IMR-90 (cell line): ENCODE measurements around the gene IRS2. TPM values are rescaled to one million over a fixed set of nuclear protein-coding genes. Genes with fewer than 3 reads are reported as not detected.
"Not testable (repeated sequence)": the region's sequence is repeated elsewhere in the genome, so short reads cannot be mapped to it uniquely, and the experiment has no call there.

ENCODE experiments used
- ATAC-seq: fragments of 200-7000 bp; cut with Tn5 transposase; 2 replicates; pipeline ENCODE4 v1.9.1; 2020; ENCODE audit warnings: low read depth, mild to moderate bottlenecking, moderate library complexity
- BruUV-seq: library from RNA; stranded (reverse); fragments of 400-500 nt; replicated peaks from 2 replicates; lab custom pipeline; 2021; lab: Mats Ljungman, UMichigan
- CTCF ChIA-PET: fragments of 300-600 bp; formaldehyde crosslinking; extraction: SDS; loops from one replicate; lab custom pipeline; 2021; ENCODE audit warnings: antibody characterized with exemption; lab: Yijun Ruan, JAX
- POLR2A ChIA-PET: fragments of 300-600 bp; sonication (Branson Sonifier 250); formaldehyde crosslinking; loops from one replicate; lab custom pipeline; 2022; ENCODE audit warnings: antibody characterized with exemption; ENCODE audit not compliant: unreplicated experiment; lab: Charles Lee
- DNase-seq: peaks from one replicate; pipeline ENCODE4 v3.0.0; 2013
- H2AFZ ChIP-seq: replicated peaks from 2 replicates; pipeline ENCODE3; 2013; ENCODE audit warnings: low read length, mild to moderate bottlenecking; ENCODE audit not compliant: poor library complexity
- H2AK5ac ChIP-seq: 2 replicates; pipeline ENCODE4 v1.6.1; 2013; ENCODE audit warnings: low read depth, low read length, inconsistent platforms
- H2AK9ac ChIP-seq: replicated peaks from 2 replicates; pipeline ENCODE3; 2013; ENCODE audit warnings: mild to moderate bottlenecking, low read depth, low read length, moderate library complexity; ENCODE audit not compliant: poor library complexity
- H2BK120ac ChIP-seq: 2 replicates; pipeline ENCODE4 v1.6.1; 2013; ENCODE audit warnings: low read depth, low read length, inconsistent platforms
- H2BK15ac ChIP-seq: 3 replicates; pipeline ENCODE4 v1.6.1; 2013; ENCODE audit warnings: low read depth, low read length, inconsistent platforms
- H2BK20ac ChIP-seq: 2 replicates; pipeline ENCODE4 v1.6.1; 2013; ENCODE audit warnings: low read depth, mild to moderate bottlenecking, inconsistent platforms, low read length, moderate library complexity
- H2BK5ac ChIP-seq: 2 replicates; pipeline ENCODE4 v1.6.1; 2013; ENCODE audit warnings: mild to moderate bottlenecking, low read depth, low read length, inconsistent platforms; ENCODE audit not compliant: poor library complexity, severe bottlenecking
- H3K14ac ChIP-seq: replicated peaks from 2 replicates; pipeline ENCODE4 v1.6.1; 2013; ENCODE audit warnings: low read depth, low read length, inconsistent platforms
- H3K18ac ChIP-seq: 2 replicates; pipeline ENCODE4 v1.6.1; 2013; ENCODE audit warnings: low read depth, low read length, control low read depth
- H3K23ac ChIP-seq: 2 replicates; pipeline ENCODE4 v1.6.1; 2013; ENCODE audit warnings: low read depth, low read length, inconsistent platforms
- H3K27ac ChIP-seq: 2 replicates; pipeline ENCODE4 v1.5.1; 2013; ENCODE audit warnings: mild to moderate bottlenecking, control low read depth, low read length; ENCODE audit not compliant: insufficient read depth
- H3K27me3 ChIP-seq: 2 replicates; pipeline ENCODE4 v1.6.1; 2013; ENCODE audit warnings: low read length; ENCODE audit not compliant: control insufficient read depth, insufficient read depth
- H3K36me3 ChIP-seq: 2 replicates; pipeline ENCODE4 v1.6.1; 2013; ENCODE audit warnings: low read length, mixed read lengths; ENCODE audit not compliant: control insufficient read depth, insufficient read depth
- H3K4ac ChIP-seq: 2 replicates; pipeline ENCODE4 v1.6.1; 2013; ENCODE audit warnings: low read depth, low read length, inconsistent platforms
- H3K4me1 ChIP-seq: 2 replicates; pipeline ENCODE4 v1.6.1; 2013; ENCODE audit warnings: low read length, mixed read lengths; ENCODE audit not compliant: control insufficient read depth, insufficient read depth
- H3K4me2 ChIP-seq: 2 replicates; pipeline ENCODE4 v1.6.1; 2013; ENCODE audit warnings: low read depth, mild to moderate bottlenecking, control low read depth, low read length, moderate library complexity
- H3K4me3 ChIP-seq: 2 replicates; pipeline ENCODE4 v1.5.1; 2013; ENCODE audit warnings: low read depth, mild to moderate bottlenecking, control low read depth, low read length, moderate library complexity; ENCODE audit not compliant: insufficient read depth
- H3K56ac ChIP-seq: 2 replicates; pipeline ENCODE4 v1.6.1; 2013; ENCODE audit warnings: low read length, inconsistent platforms; ENCODE audit not compliant: insufficient read depth; ENCODE audit errors: extremely low read depth
- H3K79me1 ChIP-seq, 2 experiments: 2 replicates each; pipeline ENCODE4 v1.6.1; 2013; ENCODE audit warnings: low read length in 2 of 2, inconsistent platforms in 1 of 2, low read depth in 1 of 2
- H3K9ac ChIP-seq: 2 replicates; pipeline ENCODE4 v1.6.1; 2013; ENCODE audit warnings: low read depth, low read length, control low read depth
- H3K9me1 ChIP-seq: 2 replicates; pipeline ENCODE4 v1.6.1; 2013; ENCODE audit warnings: low read length, inconsistent platforms; ENCODE audit not compliant: insufficient read depth
- H3K9me3 ChIP-seq: 2 replicates; pipeline ENCODE4 v1.6.1; 2013; ENCODE audit warnings: low read length; ENCODE audit not compliant: control insufficient read depth, insufficient read depth
- H4K20me1 ChIP-seq: 2 replicates; pipeline ENCODE4 v1.6.1; 2013; ENCODE audit warnings: low read length, inconsistent platforms; ENCODE audit not compliant: insufficient read depth
- H4K5ac ChIP-seq: 2 replicates; pipeline ENCODE4 v1.6.1; 2013; ENCODE audit warnings: mild to moderate bottlenecking, low read depth, low read length, control low read depth
- H4K8ac ChIP-seq, 2 experiments: 2 replicates each; pipeline ENCODE4 v1.6.1; 2013; ENCODE audit warnings: low read depth in 2 of 2, low read length in 2 of 2, control low read depth in 1 of 2, inconsistent platforms in 1 of 2
- H4K91ac ChIP-seq: 2 replicates; pipeline ENCODE4 v1.6.1; 2013; ENCODE audit warnings: low read depth, low read length, inconsistent platforms; ENCODE audit not compliant: insufficient read depth
- WGBS, 2 experiments: methylation state at CpG; one replicate each; pipeline versions ENCODE4 v1.1.5 to v1.1.7; 2013; ENCODE audit warnings: missing lambda C conversion rate in 2 of 2; ENCODE audit not compliant: insufficient read length in 1 of 2; ENCODE audit errors: extremely low coverage in 2 of 2; 5-methylcytosine and 5-hydroxymethylcytosine counted together
- dilution Hi-C: fragments of 300-500 bp; cut with HindIII; formaldehyde crosslinking; loops from one replicate; pipeline ENCODE4 v1.14.3; 2018; ENCODE audit warnings: low sequenced_read_pairs; ENCODE audit not compliant: unreplicated experiment
- in situ Hi-C: fragments of 300-500 bp; cut with MboI; formaldehyde crosslinking; loops from 3 replicates; pipeline ENCODE4 v1.14.3; 2019; ENCODE audit warnings: low sequenced_read_pairs, inconsistent platforms, mixed read lengths
- intact Hi-C: fragments of 100-400 bp; cut with micrococcal nuclease; formaldehyde crosslinking; loops from 2 replicates; pipeline ENCODE4 v1.10.0; 2022
- polyA plus RNA-seq, 3 experiments: library from polyadenylated mRNA; depleted of rRNA; stranded (reverse); fragments of >200 nt; gene quantifications; 2 replicates each; pipeline ENCODE4 v1.2.3, GENCODE V29; 2012; ENCODE audit warnings: low replicate concordance in 1 of 3
- total RNA-seq: library from RNA; depleted of rRNA; stranded (reverse); fragments of >200 nt; gene quantifications from 2 replicates; pipeline ENCODE4 v1.2.3, GENCODE V29; 2012

The IRS2 gene
- total and polyA plus RNA-seq, 2 of the 4 experiments (the other 2 are of a cell fraction): 0.36 to 1.4 TPM

DNA sequence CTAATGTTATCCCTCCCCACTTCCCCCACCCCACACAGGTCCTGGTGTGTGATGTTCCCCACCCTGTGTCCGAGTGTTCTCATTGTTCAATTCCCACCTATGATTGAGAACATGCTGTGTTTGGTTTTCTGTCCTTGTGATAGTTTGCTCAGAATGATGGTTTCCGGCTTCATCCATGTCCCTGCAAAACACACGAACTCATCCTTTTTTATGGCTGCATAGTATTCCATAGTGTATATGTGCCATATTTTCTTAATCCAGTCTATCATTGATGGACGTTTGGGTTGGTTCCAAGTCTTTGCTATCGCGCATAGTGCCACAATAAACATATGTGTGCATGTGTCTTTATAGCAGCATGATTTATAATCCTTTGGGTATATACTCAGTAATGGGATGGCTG lies 36.8 kb upstream of the IRS2 start:
- in situ Hi-C loops, H3K36me3 ChIP-seq, dilution Hi-C loops, H3K14ac ChIP-seq, H4K20me1 ChIP-seq, CTCF ChIA-PET, H3K56ac ChIP-seq, H3K23ac ChIP-seq, H3K9me3 ChIP-seq, POLR2A ChIA-PET, H3K4me3 ChIP-seq, H2AFZ ChIP-seq, H2BK5ac ChIP-seq, H3K4ac ChIP-seq, intact Hi-C loops, H4K91ac ChIP-seq, H3K18ac ChIP-seq, H4K8ac ChIP-seq, H2BK20ac ChIP-seq, H3K4me2 ChIP-seq, BruUV-seq, DNase-seq, H3K27ac ChIP-seq, H3K79me1 ChIP-seq, H3K9ac ChIP-seq, H2BK120ac ChIP-seq, H2AK9ac ChIP-seq, H2BK15ac ChIP-seq, H3K27me3 ChIP-seq, H4K5ac ChIP-seq, H2AK5ac ChIP-seq, H3K4me1 ChIP-seq, ATAC-seq, H3K9me1 ChIP-seq: not testable (repeated sequence)
- no CpG with 5 or more reads among the region's 6 CpGs for WGBS, 2 experiments
